ENCODE results near the gene TSEN54.

TSEN54 gene

DNA sequence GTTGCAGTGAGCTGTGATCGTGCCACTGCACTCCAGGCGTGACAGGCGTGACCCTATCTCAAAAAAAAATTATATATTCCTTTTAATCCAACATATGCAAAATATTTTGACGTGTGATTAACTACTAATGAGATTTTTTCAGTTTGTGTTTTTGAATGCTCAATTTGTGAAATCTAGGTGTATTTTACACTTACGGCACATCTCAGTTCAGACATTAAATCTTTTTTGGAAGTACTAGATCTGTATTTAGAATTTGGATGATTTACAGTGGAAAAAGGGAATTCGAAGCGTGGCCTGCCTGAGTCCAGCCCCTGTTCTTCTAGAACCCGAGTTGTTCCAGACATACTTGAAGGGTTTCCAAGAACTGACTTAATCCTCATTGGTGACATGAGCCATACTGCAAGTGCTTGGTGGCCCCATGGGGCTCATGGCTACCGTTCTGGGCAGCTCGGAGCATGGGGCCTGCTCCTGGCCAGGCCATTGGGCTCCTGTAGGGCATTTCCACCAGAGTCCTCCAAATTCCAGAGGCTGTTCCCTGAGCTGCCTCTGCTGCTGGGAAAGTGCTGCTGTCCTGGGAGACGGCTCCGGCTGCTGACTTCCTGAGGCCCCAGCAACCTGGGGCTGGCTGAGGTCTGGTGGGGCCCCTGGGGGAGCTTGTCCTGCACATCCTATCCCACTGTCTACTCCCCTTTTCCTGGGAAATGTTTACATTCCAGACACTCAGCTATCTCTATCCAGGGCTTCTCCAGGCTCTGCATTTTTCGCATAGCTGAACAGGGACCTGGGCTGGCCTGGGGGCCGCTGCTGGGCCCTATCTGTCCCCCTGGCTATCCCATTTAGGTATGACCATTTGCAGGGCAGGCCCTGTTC is 36.3 kb downstream of the TSEN54 start:
- Histone ChIP-seq H3K4me3 (ENCODE audit: low read length) (no peak overlapping the region), H3F3A (ENCODE audit: control insufficient read depth, insufficient read depth) (no peaks in the 10 kb centered on the region), H3K4me2 (ENCODE audit: low read length) (no peak overlapping the region), H3K4me1 (ENCODE audit: control insufficient read depth, low read length) (no peaks in the 10 kb centered on the region), H3K27ac (ENCODE audit: low read depth, low read length) (no peak overlapping the region), H3K9me3 (ENCODE audit: control insufficient read depth, insufficient read depth, low read length) (no peaks in the 10 kb centered on the region), H3K36me3 (ENCODE audit: control insufficient read depth, low read length) (no peaks in the 10 kb centered on the region), H3K79me2 (ENCODE audit: control insufficient read depth, low read length) (no peaks in the 10 kb centered on the region), H3K9me2 (replicated peaks; ENCODE audit: control insufficient read depth, low read length) (no peaks in the 10 kb centered on the region), H3K27me3 (ENCODE audit: control insufficient read depth, low read length) (no peaks in the 10 kb centered on the region), H4K20me1 (ENCODE audit: control insufficient read depth, insufficient read depth, low read depth, low read length) (no peaks in the 10 kb centered on the region)
- no peak for TF ChIP-seq EZH2phosphoT487 (IDR thresholded peaks at IDR 0.05; ENCODE audit: borderline replicate concordance, low read length)
- TF ChIP-seq, protein P1, sequence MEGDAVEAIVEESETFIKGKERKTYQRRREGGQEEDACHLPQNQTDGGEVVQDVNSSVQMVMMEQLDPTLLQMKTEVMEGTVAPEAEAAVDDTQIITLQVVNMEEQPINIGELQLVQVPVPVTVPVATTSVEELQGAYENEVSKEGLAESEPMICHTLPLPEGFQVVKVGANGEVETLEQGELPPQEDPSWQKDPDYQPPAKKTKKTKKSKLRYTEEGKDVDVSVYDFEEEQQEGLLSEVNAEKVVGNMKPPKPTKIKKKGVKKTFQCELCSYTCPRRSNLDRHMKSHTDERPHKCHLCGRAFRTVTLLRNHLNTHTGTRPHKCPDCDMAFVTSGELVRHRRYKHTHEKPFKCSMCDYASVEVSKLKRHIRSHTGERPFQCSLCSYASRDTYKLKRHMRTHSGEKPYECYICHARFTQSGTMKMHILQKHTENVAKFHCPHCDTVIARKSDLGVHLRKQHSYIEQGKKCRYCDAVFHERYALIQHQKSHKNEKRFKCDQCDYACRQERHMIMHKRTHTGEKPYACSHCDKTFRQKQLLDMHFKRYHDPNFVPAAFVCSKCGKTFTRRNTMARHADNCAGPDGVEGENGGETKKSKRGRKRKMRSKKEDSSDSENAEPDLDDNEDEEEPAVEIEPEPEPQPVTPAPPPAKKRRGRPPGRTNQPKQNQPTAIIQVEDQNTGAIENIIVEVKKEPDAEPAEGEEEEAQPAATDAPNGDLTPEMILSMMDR (IDR thresholded peaks at IDR 0.05; ENCODE audit: low read depth, low read length, poor library complexity, severe bottlenecking): no peak

DNA sequence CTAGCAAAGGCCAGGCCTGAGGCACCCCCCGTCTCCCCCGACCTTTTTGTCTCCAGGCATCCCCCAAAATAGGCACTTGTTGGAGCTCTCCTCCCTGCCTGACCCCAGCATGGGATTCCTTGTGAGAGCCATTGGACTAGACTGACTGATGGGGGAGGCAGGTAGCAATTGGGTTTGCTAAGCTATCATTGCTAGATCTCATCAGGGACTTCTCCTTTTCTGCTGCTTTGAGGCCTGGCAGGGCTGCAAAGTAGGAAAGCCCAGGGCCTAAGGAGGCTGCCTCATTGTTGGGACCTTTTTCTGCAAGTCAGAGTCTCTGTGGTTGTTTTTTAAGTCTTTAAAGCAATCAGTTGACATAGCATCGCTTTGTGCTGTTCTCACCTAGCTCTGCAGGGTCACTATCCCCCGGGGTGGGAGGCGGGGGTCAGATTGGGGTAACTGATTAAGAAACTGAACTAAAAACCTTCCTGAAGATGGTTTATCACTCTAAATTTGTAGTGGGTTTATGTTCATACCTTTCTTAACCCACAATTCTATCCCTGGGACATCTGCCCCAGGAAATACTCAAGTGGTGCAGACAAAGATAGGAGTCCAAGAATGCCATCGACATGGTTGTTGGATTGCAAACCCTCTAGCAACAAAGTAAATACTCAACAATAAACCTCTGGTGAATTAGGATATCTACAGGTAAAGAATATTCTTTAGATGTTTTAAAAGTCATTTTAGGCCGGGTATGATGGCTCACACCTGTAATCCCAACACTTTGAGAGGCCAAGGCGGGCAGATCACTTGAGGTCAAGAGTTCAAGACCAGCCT is 37.2 kb downstream of the TSEN54 start:
- Histone ChIP-seq H3K9me3 (ENCODE audit: control insufficient read depth, insufficient read depth, low read length) (no peaks in the 10 kb centered on the region), H3K4me3 (ENCODE audit: low read length) (no peak overlapping the region), H3K79me2 (ENCODE audit: control insufficient read depth, low read length) (no peaks in the 10 kb centered on the region), H3K4me2 (ENCODE audit: low read length) (no peak overlapping the region), H4K20me1 (ENCODE audit: control insufficient read depth, insufficient read depth, low read depth, low read length) (no peaks in the 10 kb centered on the region), H3K27ac (ENCODE audit: low read depth, low read length) (no peak overlapping the region), H3F3A (ENCODE audit: control insufficient read depth, insufficient read depth) (no peaks in the 10 kb centered on the region), H3K36me3 (ENCODE audit: control insufficient read depth, low read length) (no peaks in the 10 kb centered on the region), H3K4me1 (ENCODE audit: control insufficient read depth, low read length) (no peaks in the 10 kb centered on the region), H3K9me2 (replicated peaks; ENCODE audit: control insufficient read depth, low read length) (no peaks in the 10 kb centered on the region), H3K27me3 (ENCODE audit: control insufficient read depth, low read length) (no peaks in the 10 kb centered on the region)
- TF ChIP-seq EZH2phosphoT487 (IDR thresholded peaks at IDR 0.05; ENCODE audit: borderline replicate concordance, low read length): no peak
- TF ChIP-seq, protein P1 (IDR thresholded peaks at IDR 0.05; ENCODE audit: low read depth, low read length, poor library complexity, severe bottlenecking): no peak

DNA sequence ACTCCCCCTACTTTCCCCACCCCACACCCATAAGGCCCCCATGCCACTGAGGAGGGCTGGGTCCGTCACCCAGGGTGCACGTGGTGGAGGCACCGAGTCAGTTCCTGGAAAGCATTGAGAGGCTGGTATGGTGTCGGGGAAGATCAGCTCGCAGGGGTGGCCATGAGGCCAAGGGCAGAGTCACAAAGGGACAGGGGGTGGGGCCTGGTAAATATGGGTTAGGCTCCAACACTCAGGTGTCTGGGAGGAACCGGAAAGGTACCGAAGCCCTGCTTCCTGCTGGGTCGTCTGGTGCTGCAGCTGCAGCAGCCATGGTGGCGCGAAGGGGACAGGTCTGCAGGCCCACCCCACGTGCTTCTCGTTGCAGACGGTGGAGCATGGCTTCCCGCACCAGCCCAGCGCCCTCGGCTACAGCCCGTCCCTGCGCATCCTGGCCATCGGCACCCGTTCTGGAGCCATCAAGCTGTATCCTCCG is 39.4 kb downstream of the TSEN54 start:
- H3K9me2 ChIP-seq (replicated peaks; ENCODE audit: control insufficient read depth, low read length): no peaks in the 10 kb centered on the region
- no peaks in the 10 kb centered on the region for H3K79me2 ChIP-seq (ENCODE audit: control insufficient read depth, low read length)
- TF ChIP-seq, protein P1 (IDR thresholded peaks at IDR 0.05; ENCODE audit: low read depth, low read length, poor library complexity, severe bottlenecking): no peak
- TF ChIP-seq EZH2phosphoT487 (IDR thresholded peaks at IDR 0.05; ENCODE audit: borderline replicate concordance, low read length): no peak
- H3K36me3 ChIP-seq (ENCODE audit: control insufficient read depth, low read length): no peaks in the 10 kb centered on the region
- H3K27me3 ChIP-seq (ENCODE audit: control insufficient read depth, low read length): no peaks in the 10 kb centered on the region
- no peak overlapping the region for H3K4me2 ChIP-seq (ENCODE audit: low read length)
- no peak overlapping the region for H3K4me3 ChIP-seq (ENCODE audit: low read length)
- H4K20me1 ChIP-seq (ENCODE audit: control insufficient read depth, insufficient read depth, low read depth, low read length): no peaks in the 10 kb centered on the region
- no peaks in the 10 kb centered on the region for H3K4me1 ChIP-seq (ENCODE audit: control insufficient read depth, low read length)
- no peaks in the 10 kb centered on the region for H3F3A ChIP-seq (ENCODE audit: control insufficient read depth, insufficient read depth)
- no peaks in the 10 kb centered on the region for H3K9me3 ChIP-seq (ENCODE audit: control insufficient read depth, insufficient read depth, low read length)
- no peak overlapping the region for H3K27ac ChIP-seq (ENCODE audit: low read depth, low read length)
